Keratinocyte (primary cell): ENCODE results near the gene HES7. TPM values are rescaled to one million over a fixed set of nuclear protein-coding genes. Genes with fewer than 3 reads are reported as not detected.

Source experiments
- DNase-seq: peaks from one replicate; pipeline ENCODE4 v3.0.0-alpha.2; 2011; ENCODE audit warnings: low read depth, missing footprints, low spot score
- FAIRE-seq: peaks from 2 replicates; lab custom pipeline; 2011; peaks lifted over from hg19 to GRCh38; lab: Jason Lieb, UNC
- H2AFZ ChIP-seq: 2 replicates; pipeline ENCODE4 v1.6.0; 2012; ENCODE audit warnings: low read length, control low read depth, inconsistent platforms; ENCODE audit not compliant: control insufficient read depth
- H3K27ac ChIP-seq: 2 replicates; pipeline ENCODE4 v1.5.1; 2011; ENCODE audit warnings: low read length; ENCODE audit not compliant: control insufficient read depth, insufficient read depth
- H3K27me3 ChIP-seq: 3 replicates; pipeline ENCODE4 v1.6.0; 2011; ENCODE audit warnings: low read length; ENCODE audit not compliant: control insufficient read depth, insufficient read depth; ENCODE audit errors: extremely low read depth
- H3K36me3 ChIP-seq, 2 experiments: 2 replicates in 1 of 2; 3 replicates in 1 of 2; pipeline ENCODE4 v1.5.1; 2011; ENCODE audit warnings: low read length in 2 of 2, mild to moderate bottlenecking in 1 of 2; ENCODE audit not compliant: control insufficient read depth in 2 of 2, insufficient read depth in 2 of 2; ENCODE audit errors: extremely low read depth in 1 of 2
- H3K4me1 ChIP-seq: 3 replicates; pipeline ENCODE4 v1.5.1; 2011; ENCODE audit warnings: low read length; ENCODE audit not compliant: control insufficient read depth, insufficient read depth; ENCODE audit errors: extremely low read depth
- H3K4me2 ChIP-seq: 3 replicates; pipeline ENCODE4 v1.6.0; 2011; ENCODE audit warnings: low read depth, low read length; ENCODE audit not compliant: control insufficient read depth, insufficient read depth; ENCODE audit errors: extremely low read depth
- H3K4me3 ChIP-seq, 3 experiments: fragments of 200-600 bp in 1 of 3; sonication (generic) in 1 of 3; 2 replicates in 2 of 3; 3 replicates in 1 of 3; pipeline ENCODE4 v1.5.1; 2011 to 2016; ENCODE audit warnings: low read length in 3 of 3, mild to moderate bottlenecking in 3 of 3, control low read depth in 2 of 3, inconsistent platforms in 1 of 3, low read depth in 1 of 3, mixed read lengths in 1 of 3, mixed run types in 1 of 3, moderate library complexity in 1 of 3; ENCODE audit not compliant: control insufficient read depth in 2 of 3, insufficient read depth in 2 of 3; ENCODE audit errors: extremely low read depth in 1 of 3
- H3K79me2 ChIP-seq: 2 replicates; pipeline ENCODE4 v1.6.0; 2012; ENCODE audit warnings: low read length; ENCODE audit not compliant: control insufficient read depth, insufficient read depth
- H3K9ac ChIP-seq: 3 replicates; pipeline ENCODE4 v1.6.0; 2011; ENCODE audit warnings: low read length; ENCODE audit not compliant: control insufficient read depth, insufficient read depth; ENCODE audit errors: extremely low read depth
- H3K9me1 ChIP-seq: 3 replicates; pipeline ENCODE4 v1.6.0; 2011; ENCODE audit warnings: low read length; ENCODE audit not compliant: control insufficient read depth, insufficient read depth; ENCODE audit errors: extremely low read depth
- H3K9me3 ChIP-seq: 2 replicates; pipeline ENCODE4 v1.5.1; 2012; ENCODE audit warnings: low read depth, low read length; ENCODE audit not compliant: control insufficient read depth
- H4K20me1 ChIP-seq: 3 replicates; pipeline ENCODE4 v1.6.0; 2011; ENCODE audit warnings: low read length; ENCODE audit not compliant: control insufficient read depth, insufficient read depth; ENCODE audit errors: extremely low read depth
- EZH2 ChIP-seq: IDR thresholded peaks from one replicate; pipeline ENCODE4 v1.6.1; 2012; ENCODE audit warnings: inconsistent platforms, mild to moderate bottlenecking, low read length, moderate library complexity
- dilution Hi-C: fragments of 300-500 bp; cut with MboI; formaldehyde crosslinking; loops from one replicate; pipeline ENCODE4 v1.7.0; 2020; ENCODE audit warnings: low sequenced_read_pairs; ENCODE audit not compliant: extremely low pct_ligation_motif_present
- polyA plus RNA-seq, 5 experiments: library from polyadenylated mRNA; depleted of rRNA in 3 of 5; stranded (reverse) in 3 of 5; stranded (forward) in 1 of 5; unstranded in 1 of 5; fragments of >200 nt; gene quantifications; 1 replicate in 1 of 5; 2 replicates in 3 of 5; 3 replicates in 1 of 5; pipeline versions ENCODE4 v1.2.1 to v1.2.3, GENCODE V29; 2011 to 2012; ENCODE audit warnings: missing spikeins in 2 of 5, low read depth in 1 of 5, low replicate concordance in 1 of 5
- TF ChIP-seq, protein P1 (sequence below), 3 experiments: IDR thresholded peaks in 1 of 3; conservative IDR thresholded peaks in 1 of 3; optimal IDR thresholded peaks in 1 of 3; 2 replicates in 2 of 3; 3 replicates in 1 of 3; pipeline versions ENCODE3 to v1.5.1; 2011; ENCODE audit warnings: low read length in 3 of 3, mild to moderate bottlenecking in 3 of 3, moderate library complexity in 2 of 3, control low read depth in 1 of 3, inconsistent platforms in 1 of 3; ENCODE audit not compliant: insufficient read depth in 2 of 3; ENCODE audit errors: extremely low read depth in 1 of 3

HES7 gene
- polyA plus RNA-seq, 1 donor (not counting 4 experiments of a cell fraction or from before 2014, with no cell fraction given), result 0.33 TPM

GRCh38 chr17:8140065-8141029 lies 16.4 kb upstream of the HES7 start:
- Histone ChIP-seq H3K4me1 (peaks cover 16% of the 10 kb centered on the region), H3K36me3 (peaks cover 37 to 45% of the 10 kb centered on the region in 2 experiments), H4K20me1 (peaks cover 7% of the 10 kb centered on the region), H3K9ac (no peak overlapping the region), H3K4me2 (no peak overlapping the region), H2AFZ (no peak overlapping the region), H3K9me3 (no peaks in the 10 kb centered on the region), H3K27me3 (no peaks in the 10 kb centered on the region), H3K27ac (no peak overlapping the region), H3K9me1 (no peaks in the 10 kb centered on the region), H3K79me2 (no peaks in the 10 kb centered on the region), H3K4me3 (no peak overlapping the region)
- dilution Hi-C loops, result no loop called here
- TF ChIP-seq EZH2, result no peak
- TF ChIP-seq, protein P1, sequence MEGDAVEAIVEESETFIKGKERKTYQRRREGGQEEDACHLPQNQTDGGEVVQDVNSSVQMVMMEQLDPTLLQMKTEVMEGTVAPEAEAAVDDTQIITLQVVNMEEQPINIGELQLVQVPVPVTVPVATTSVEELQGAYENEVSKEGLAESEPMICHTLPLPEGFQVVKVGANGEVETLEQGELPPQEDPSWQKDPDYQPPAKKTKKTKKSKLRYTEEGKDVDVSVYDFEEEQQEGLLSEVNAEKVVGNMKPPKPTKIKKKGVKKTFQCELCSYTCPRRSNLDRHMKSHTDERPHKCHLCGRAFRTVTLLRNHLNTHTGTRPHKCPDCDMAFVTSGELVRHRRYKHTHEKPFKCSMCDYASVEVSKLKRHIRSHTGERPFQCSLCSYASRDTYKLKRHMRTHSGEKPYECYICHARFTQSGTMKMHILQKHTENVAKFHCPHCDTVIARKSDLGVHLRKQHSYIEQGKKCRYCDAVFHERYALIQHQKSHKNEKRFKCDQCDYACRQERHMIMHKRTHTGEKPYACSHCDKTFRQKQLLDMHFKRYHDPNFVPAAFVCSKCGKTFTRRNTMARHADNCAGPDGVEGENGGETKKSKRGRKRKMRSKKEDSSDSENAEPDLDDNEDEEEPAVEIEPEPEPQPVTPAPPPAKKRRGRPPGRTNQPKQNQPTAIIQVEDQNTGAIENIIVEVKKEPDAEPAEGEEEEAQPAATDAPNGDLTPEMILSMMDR (optimal IDR thresholded peaks at IDR 0.05 in 1 of 3, IDR thresholded peaks at IDR 0.05 in 1 of 3, conservative IDR thresholded peaks at IDR 0.05 in 1 of 3; ENCODE audit: extremely low read depth in 1 of 3, insufficient read depth in 2 of 3, low read length in 3 of 3), result no peak
- no peak for FAIRE-seq
- DNase-seq, result no peak

DNA sequence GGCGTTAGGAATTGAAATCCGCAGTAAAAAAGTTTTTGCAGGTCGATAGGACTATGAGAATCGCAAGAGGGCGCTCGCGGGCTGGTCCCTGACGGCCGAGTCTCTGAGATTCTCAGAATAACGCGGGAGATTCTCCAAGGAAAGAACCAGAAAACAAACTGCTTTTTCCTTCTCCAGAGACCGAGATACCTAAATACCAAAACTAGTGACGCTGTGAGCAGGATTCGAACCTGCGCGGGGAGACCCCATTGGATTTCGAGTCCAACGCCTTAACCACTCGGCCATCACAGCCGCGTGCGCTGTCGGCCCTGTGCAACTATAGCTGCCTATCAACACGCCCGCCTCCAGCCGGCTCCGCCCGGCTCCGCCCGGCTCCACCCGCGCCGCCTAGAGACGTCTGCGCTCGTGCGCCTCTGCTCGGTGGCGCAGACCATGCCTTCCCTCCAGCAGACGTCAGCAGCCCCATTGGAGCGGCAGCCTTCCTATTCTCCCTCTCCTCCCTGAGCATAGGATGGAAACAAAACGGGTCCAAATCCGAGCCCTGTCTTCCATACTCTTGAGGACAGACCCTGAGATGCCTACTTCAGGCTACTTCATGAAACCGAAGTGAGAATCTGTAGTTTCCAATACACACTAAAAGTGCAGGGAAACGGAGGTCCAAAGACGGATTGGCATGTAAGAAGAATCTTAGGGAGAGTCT lies 14.9 kb upstream of the HES7 start:
- Histone ChIP-seq H2AFZ (peak overlapping the region; percentile 83), H3K9me1 (no peaks in the 10 kb centered on the region), H3K4me3 (peak overlapping the region; percentile 12 to 76 (median 67)), H3K4me2 (peak overlapping the region; percentile 99), H3K27me3 (no peaks in the 10 kb centered on the region), H3K79me2 (no peaks in the 10 kb centered on the region), H3K9me3 (no peaks in the 10 kb centered on the region), H3K27ac (peak overlapping the region; percentile 88), H4K20me1 (peaks cover 5% of the 10 kb centered on the region), H3K4me1 (peaks cover 23% of the 10 kb centered on the region), H3K36me3 (peaks cover 26 to 34% of the 10 kb centered on the region in 2 experiments), H3K9ac (peak overlapping the region; percentile 78)
- DNase-seq (no peak), FAIRE-seq (peak; percentile 83)
- dilution Hi-C loops, result no loop called here
- no peak for TF ChIP-seq EZH2
- TF ChIP-seq, protein P1 (optimal IDR thresholded peaks at IDR 0.05 in 1 of 3, IDR thresholded peaks at IDR 0.05 in 1 of 3, conservative IDR thresholded peaks at IDR 0.05 in 1 of 3; ENCODE audit: extremely low read depth in 1 of 3, insufficient read depth in 2 of 3, low read length in 3 of 3), result peak; percentile 66 to 88 (median 83)
